K562 (cell line): Measurements from ENCODE around the gene PAX8. TPM values are rescaled to one million over a fixed set of nuclear protein-coding genes. Genes with fewer than 3 reads are reported as not detected.

Experiments used
- ATAC-seq: fragments of 200-7000 bp; cut with Tn5 transposase; 3 replicates; pipeline ENCODE4 v1.9.1; 2020; ENCODE audit warnings: moderate library complexity
- BruUV-seq: library from RNA; stranded (reverse); fragments of 400-500 nt; replicated peaks from 2 replicates; lab custom pipeline; 2021; lab: Mats Ljungman, UMichigan
- CTCF ChIA-PET: fragments of 300-600 bp; formaldehyde crosslinking; extraction: SDS; loops from one replicate; lab custom pipeline; 2021; ENCODE audit warnings: low intra/inter-chr PET ratio; lab: Yijun Ruan, JAX
- POLR2A ChIA-PET: fragments of 300-600, 350-650 bp; sonication (Branson Sonifier 250); formaldehyde crosslinking; extraction: SDS; loops from one replicate; lab custom pipeline; 2021; ENCODE audit warnings: antibody characterized with exemption, inconsistent platforms; lab: Yijun Ruan, JAX
- DNase-seq, 4 experiments: peaks; one replicate each; pipeline versions ENCODE4 v3.0.0 to v3.0.0-alpha.2; 2011 to 2018; ENCODE audit warnings: low spot score in 3 of 4, mixed read lengths in 3 of 4; ENCODE audit errors: extremely low read depth in 1 of 4
- FAIRE-seq: peaks from 2 replicates; lab custom pipeline; 2011; peaks lifted over from hg19 to GRCh38; lab: Jason Lieb, UNC
- H2AFZ ChIP-seq: 2 replicates; pipeline ENCODE4 v1.6.0; 2011; ENCODE audit warnings: low read depth, low read length, control low read depth, inconsistent platforms
- H3K27ac ChIP-seq: fragments of 200-600 bp; 3 replicates; pipeline ENCODE4 v1.8.0; 2011; ENCODE audit warnings: low read depth, mild to moderate bottlenecking, control low read depth, inconsistent platforms, low read length, moderate library complexity, mixed read lengths; ENCODE audit errors: extremely low read depth
- H3K27me3 ChIP-seq, 2 experiments: fragments of 300-600 bp in 1 of 2; 2 replicates in 1 of 2; 3 replicates in 1 of 2; pipeline versions ENCODE4 v1.6.0 to v1.8.0; 2011; ENCODE audit warnings: inconsistent platforms in 2 of 2, low read length in 2 of 2, mild to moderate bottlenecking in 1 of 2, mixed read lengths in 1 of 2, moderate library complexity in 1 of 2; ENCODE audit not compliant: control insufficient read depth in 2 of 2, insufficient read depth in 2 of 2
- H3K36me3 ChIP-seq: fragments of 300-600 bp; 3 replicates; pipeline ENCODE4 v1.8.0; 2011; ENCODE audit warnings: mild to moderate bottlenecking, low read length, inconsistent platforms; ENCODE audit not compliant: control insufficient read depth, insufficient read depth
- H3K4me1 ChIP-seq, 2 experiments: fragments of 200-600 bp in 1 of 2; replicated peaks in 1 of 2; 2 replicates in 1 of 2; 3 replicates in 1 of 2; pipeline versions ENCODE4 v1.5.1 to v1.8.0; 2011; ENCODE audit warnings: inconsistent platforms in 2 of 2, low read length in 2 of 2, mild to moderate bottlenecking in 1 of 2, mixed read lengths in 1 of 2, moderate library complexity in 1 of 2; ENCODE audit not compliant: control insufficient read depth in 2 of 2, insufficient read depth in 2 of 2
- H3K4me2 ChIP-seq: 2 replicates; pipeline ENCODE4 v1.6.1; 2011; ENCODE audit warnings: low read length, control low read depth, inconsistent platforms, mixed read lengths; ENCODE audit not compliant: insufficient read depth
- H3K4me3 ChIP-seq: fragments of 200-600 bp; sonication (generic), shearing (Covaris generic); 2 replicates; pipeline ENCODE4 v1.5.1; 2016; ENCODE audit warnings: control low read depth, inconsistent platforms
- H3K79me2 ChIP-seq: fragments of 200-600 bp; 3 replicates; pipeline ENCODE4 v1.8.0; 2011; ENCODE audit warnings: low read length, inconsistent platforms; ENCODE audit not compliant: control insufficient read depth, insufficient read depth
- H3K9ac ChIP-seq, 2 experiments: 2 replicates each; pipeline versions ENCODE4 v1.6.0 to v1.6.1; 2011; ENCODE audit warnings: low read depth in 2 of 2, low read length in 2 of 2, control low read depth in 1 of 2, inconsistent platforms in 1 of 2, mild to moderate bottlenecking in 1 of 2, mixed read lengths in 1 of 2; ENCODE audit not compliant: insufficient read depth in 1 of 2
- H3K9me1 ChIP-seq: one replicate; pipeline ENCODE4 v1.6.0; 2011; ENCODE audit warnings: inconsistent platforms, mild to moderate bottlenecking, low read length, moderate library complexity; ENCODE audit not compliant: control insufficient read depth, insufficient read depth
- H3K9me3 ChIP-seq: replicated peaks from 2 replicates; pipeline ENCODE4 v1.5.1; 2011; ENCODE audit warnings: low read depth, low read length, inconsistent platforms; ENCODE audit not compliant: control insufficient read depth, insufficient read depth
- H4K20me1 ChIP-seq: replicated peaks from 2 replicates; pipeline ENCODE4 v1.6.1; 2011; ENCODE audit warnings: low read length, inconsistent platforms, mixed read lengths; ENCODE audit not compliant: control insufficient read depth, insufficient read depth
- CREM ChIP-seq: IDR thresholded peaks from 2 replicates; pipeline ENCODE4 v1.6.1; 2014; ENCODE audit warnings: antibody characterized with exemption, low read depth
- PML ChIP-seq: IDR thresholded peaks from 2 replicates; pipeline ENCODE4 v1.6.1; 2012; ENCODE audit warnings: low read length, inconsistent platforms
- RFX7 ChIP-seq: fragments of 250-450 bp; sonication (Bioruptor Pico); IDR thresholded peaks from 2 replicates; pipeline ENCODE4 v1.5.1; 2021; ENCODE audit warnings: mild to moderate bottlenecking
- THAP12 ChIP-seq: fragments of 250-450 bp; sonication (Bioruptor Pico); IDR thresholded peaks from 2 replicates; pipeline ENCODE4 v1.9.0; 2021; ENCODE audit warnings: mild to moderate bottlenecking, inconsistent platforms
- ZEB2 ChIP-seq: fragments of 450-650 bp; IDR thresholded peaks from 2 replicates; pipeline ENCODE4 v1.6.1; 2016
- ZNF655 ChIP-seq: fragments of 250-450 bp; sonication (Bioruptor Pico); IDR thresholded peaks from 2 replicates; pipeline ENCODE4 v1.5.0; 2021
- WGBS: fragments of 100-300 bp; shearing (Covaris generic); methylation state at CpG from one replicate; pipeline ENCODE4 v1.1.6; 2016; ENCODE audit warnings: low coverage, mixed read lengths; ENCODE audit not compliant: insufficient coverage; ENCODE audit errors: missing lambda C conversion rate; 5-methylcytosine and 5-hydroxymethylcytosine counted together
- in situ Hi-C: fragments of 300-500 bp; cut with MboI; formaldehyde crosslinking; loops from 4 replicates; pipeline ENCODE4 v1.15.0; 2018; ENCODE audit warnings: inconsistent platforms, mixed read lengths
- intact Hi-C: fragments of 100-400 bp; cut with micrococcal nuclease; formaldehyde crosslinking; loops from 2 replicates; pipeline ENCODE4 v1.14.2; 2022
- polyA plus RNA-seq, 8 experiments: library from polyadenylated mRNA; depleted of rRNA in 4 of 8; stranded (reverse) in 5 of 8; unstranded in 3 of 8; fragments of >200 nt; fragmentation: Nextera tagmentation in 2 of 8; fragmentation: Illumina TruSeq in 1 of 8; extraction: Ambion mirVana in 2 of 8; extraction: Trizol in 1 of 8; gene quantifications; 2 replicates each; pipeline versions ENCODE4 v1.2.1 to v1.2.3, GENCODE V29; 2011 to 2014; ENCODE audit warnings: inconsistent platforms in 1 of 8, missing spikeins in 1 of 8
- total RNA-seq, 7 experiments: library from RNA; depleted of rRNA in 6 of 7; stranded (reverse); fragments of >200 nt in 6 of 7; fragmentation: Illumina TruSeq in 2 of 7; extraction: Trizol in 2 of 7; gene quantifications; 2 replicates each; pipeline versions ENCODE4 v1.2.1 to v1.2.3, GENCODE V29; 2011 to 2021; ENCODE audit warnings: low replicate concordance in 1 of 7

The PAX8 gene
- total and polyA plus RNA-seq, 9 of the 15 experiments (the other 6 are each of a cell fraction or from before 2014, with no cell fraction given), result 0.13 to 2.1 (median 0.51) TPM

GRCh38 chr2:113281910-113282746 lies 3.4 kb upstream of the PAX8 start:
- no peak for DNase-seq
- no peak for ATAC-seq
- CTCF ChIA-PET, result no interaction called here

More at GRCh38 chr2:113281910-113282746, 3.4 kb upstream of the PAX8 start:
- no peak for FAIRE-seq
- Histone ChIP-seq H3K9me1 (no peaks in the 10 kb centered on the region), H3K36me3 (no peaks in the 10 kb centered on the region), H2AFZ (peak overlapping the region; percentile 63; the same call in 1 of the 2 replicates), H3K79me2 (no peaks in the 10 kb centered on the region), H3K4me3 (no peak overlapping the region), H3K4me2 (no peak overlapping the region), H3K27me3 (peaks cover 24 to 29% of the 10 kb centered on the region in 2 experiments), H3K27ac (no peak overlapping the region), H4K20me1 (no peaks in the 10 kb centered on the region), H3K9me3 (no peaks in the 10 kb centered on the region), H3K9ac (no peak overlapping the region), H3K4me1 (peaks cover 2 to 10% of the 10 kb centered on the region in 2 experiments; a peak in 3 of 5 replicates)
- intact Hi-C loops (no loop called here), in situ Hi-C loops (no loop called here)
- POLR2A ChIA-PET, result interaction anchor here (0.6 to 1.0 kb wide), 2 partner anchors 11 to 41 kb away, joined by 3 to 4 read pairs; no protein-coding TSS in a partner anchor
- WGBS, result 19% methylated on average over 12 of the region's 12 CpGs
- BruUV-seq, result no TSS peak
- no peak for TF ChIP-seq RFX7 (CRISPR knock-in tag)
- TF ChIP-seq CREM, result no peak
- no peak for TF ChIP-seq THAP12 (CRISPR knock-in tag)
- no peak for TF ChIP-seq PML
- TF ChIP-seq ZEB2, result no peak
- TF ChIP-seq ZNF655 (CRISPR knock-in tag), result no peak
